Effector memory CD4-positive, alpha-beta T cell (primary cell): Measurements from ENCODE around the gene LPAR6.
"Not testable (repeated sequence)": the region's sequence is repeated elsewhere in the genome, so short reads cannot be mapped to it uniquely, and the experiment has no call there.

Source experiments
- DNase-seq, 3 donors: peaks; one replicate each; pipeline ENCODE4 v3.0.0-alpha.2; 2020
- H3K27ac ChIP-seq: 2 replicates; pipeline ENCODE4 v1.7.0; 2013; ENCODE audit warnings: mild to moderate bottlenecking, low read length, moderate library complexity; ENCODE audit not compliant: insufficient read depth, poor library complexity, severe bottlenecking
- H3K27me3 ChIP-seq: replicated peaks from 2 replicates; pipeline ENCODE4 v1.7.0; 2013; ENCODE audit warnings: mild to moderate bottlenecking, low read length; ENCODE audit not compliant: insufficient read depth, control insufficient read depth, poor library complexity, severe bottlenecking
- H3K36me3 ChIP-seq: 2 replicates; pipeline ENCODE4 v1.7.0; 2013; ENCODE audit warnings: mild to moderate bottlenecking, low read length, moderate library complexity; ENCODE audit not compliant: control insufficient read depth, insufficient read depth
- H3K4me1 ChIP-seq: 2 replicates; pipeline ENCODE4 v1.7.0; 2013; ENCODE audit warnings: low read length, mild to moderate bottlenecking; ENCODE audit not compliant: control insufficient read depth, insufficient read depth, poor library complexity, severe bottlenecking
- H3K4me3 ChIP-seq: 2 replicates; pipeline ENCODE4 v1.7.0; 2013; ENCODE audit warnings: low read length, low read depth, mild to moderate bottlenecking; ENCODE audit not compliant: insufficient read depth, poor library complexity, severe bottlenecking
- H3K9me3 ChIP-seq: 2 replicates; pipeline ENCODE4 v1.7.0; 2013; ENCODE audit warnings: mild to moderate bottlenecking, low read length, moderate library complexity; ENCODE audit not compliant: control insufficient read depth

Gene LPAR6

GRCh38 chr13:48422003-48422402, 9.1 kb upstream of the LPAR6 start:
- not testable (repeated sequence) for H3K4me3 ChIP-seq, H3K9me3 ChIP-seq, H3K36me3 ChIP-seq, DNase-seq, H3K4me1 ChIP-seq, H3K27ac ChIP-seq, H3K27me3 ChIP-seq

GRCh38 chr13:48415516-48415915, 2.6 kb upstream of the LPAR6 start:
- no peak for DNase-seq
- Histone ChIP-seq H3K4me3 (peak overlapping the region; percentile 38), H3K27ac (no peak overlapping the region), H3K4me1 (no peaks in the 10 kb centered on the region), H3K36me3 (no peaks in the 10 kb centered on the region), H3K27me3 (no peaks in the 10 kb centered on the region), H3K9me3 (no peaks in the 10 kb centered on the region)

- Histone ChIP-seq H3K27me3 (no peaks in the 10 kb centered on the region), H3K4me3 (no peak overlapping the region)
Measured at GRCh38 chr13:48414501-48414900, 1.6 kb upstream of the LPAR6 start.

DNA sequence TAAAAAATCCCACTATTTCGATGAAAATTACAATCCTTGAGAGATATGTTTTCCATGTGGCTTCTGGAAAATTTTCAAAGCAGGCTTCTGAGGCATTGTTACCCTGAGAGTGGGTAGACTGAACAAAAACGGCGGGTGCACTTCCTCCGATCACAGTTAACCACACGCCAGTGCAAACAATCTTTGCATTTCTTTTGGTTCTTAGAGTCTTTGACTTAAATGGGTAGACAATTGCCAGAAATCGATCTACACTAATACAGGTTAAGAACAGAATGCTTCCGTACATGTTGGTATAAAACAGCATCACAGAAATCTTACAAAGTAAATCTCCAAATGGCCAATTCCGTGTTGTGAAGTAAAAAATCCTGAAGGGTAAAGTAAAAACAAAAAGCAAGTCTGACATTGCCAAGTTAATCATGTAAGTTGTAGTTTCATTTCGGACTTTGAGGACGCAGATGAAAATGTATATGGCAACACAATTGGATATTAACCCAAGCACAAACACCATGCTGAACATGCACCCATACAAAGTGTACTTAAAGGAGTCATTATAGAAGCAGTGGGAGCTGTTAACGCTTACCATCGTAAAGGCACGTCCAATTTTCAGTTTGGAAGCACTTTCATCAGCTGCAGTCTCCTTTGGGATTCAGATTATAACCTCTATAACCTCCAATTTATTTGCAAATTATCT, 927 bp downstream of the LPAR6 start:
- peak overlapping the region; percentile 85 for H3K27ac ChIP-seq
- no peaks in the 10 kb centered on the region for H3K36me3 ChIP-seq
- H3K4me1 ChIP-seq: peaks cover 9% of the 10 kb centered on the region
- H3K27me3 ChIP-seq: no peaks in the 10 kb centered on the region
- no peaks in the 10 kb centered on the region for H3K9me3 ChIP-seq
- DNase-seq: no peak
- H3K4me3 ChIP-seq: peak overlapping the region; percentile 80

More at GRCh38 chr13:48414501-48414900, 1.6 kb upstream of the LPAR6 start:
- Histone ChIP-seq H3K4me1 (peaks cover 4% of the 10 kb centered on the region), H3K27ac (no peak overlapping the region), H3K9me3 (no peaks in the 10 kb centered on the region), H3K36me3 (no peaks in the 10 kb centered on the region)
- DNase-seq: no peak

DNA sequence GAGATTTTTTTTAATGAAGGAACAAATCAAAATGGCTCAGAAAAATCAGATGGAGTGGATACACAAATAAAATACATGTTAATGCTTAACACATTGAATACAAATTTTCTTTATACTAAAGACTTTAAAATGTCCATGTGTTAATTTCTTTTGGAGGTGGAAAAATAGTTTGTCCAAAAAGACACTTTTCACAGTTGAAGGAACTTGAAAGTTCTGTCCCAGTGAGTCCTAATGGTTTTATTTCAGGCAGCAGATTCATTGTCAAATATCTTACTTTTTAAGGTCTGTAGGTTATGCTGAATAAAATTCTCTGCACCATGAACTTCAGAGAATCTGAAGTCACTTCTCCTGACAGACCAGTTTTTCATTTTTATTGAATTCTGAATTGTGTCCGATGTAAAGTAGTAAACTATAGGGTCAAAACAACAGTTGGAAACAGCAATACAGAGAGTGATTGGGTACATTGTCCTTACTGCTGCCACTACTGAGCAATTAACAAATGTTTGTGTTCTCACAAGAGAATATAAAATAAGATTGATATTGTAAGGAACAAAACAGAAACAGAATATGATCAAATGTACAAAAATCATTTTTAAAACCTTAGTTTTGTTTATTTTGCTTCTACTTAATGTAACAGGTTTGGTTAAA, 1.6 kb downstream of the LPAR6 start:
- no peaks in the 10 kb centered on the region for H3K36me3 ChIP-seq
- H3K27me3 ChIP-seq: no peaks in the 10 kb centered on the region
- peaks cover 12% of the 10 kb centered on the region for H3K4me1 ChIP-seq
- DNase-seq: no peak
- H3K4me3 ChIP-seq: peak overlapping the region; percentile 80
- H3K27ac ChIP-seq: peak overlapping the region; percentile 85
- H3K9me3 ChIP-seq: no peaks in the 10 kb centered on the region

DNA sequence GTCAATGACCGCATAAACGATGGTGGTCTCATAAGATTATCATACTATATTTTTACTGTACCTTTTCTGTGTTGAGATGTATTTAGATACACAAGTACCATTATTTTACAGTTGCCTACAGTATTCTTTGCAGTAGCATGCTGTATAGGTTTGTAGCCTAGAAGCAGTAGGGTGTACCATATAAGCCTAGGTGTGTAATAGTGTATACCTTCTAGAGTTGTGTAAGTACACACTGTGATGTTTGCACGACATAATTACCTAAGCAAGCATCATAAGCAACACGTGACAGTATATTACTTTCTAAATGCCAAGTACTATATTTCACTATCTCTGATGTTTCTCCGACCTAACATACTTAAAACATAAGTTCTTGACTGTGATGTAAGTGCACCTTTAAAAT, 2.7 kb downstream of the LPAR6 start:
- no peak for DNase-seq

DNA sequence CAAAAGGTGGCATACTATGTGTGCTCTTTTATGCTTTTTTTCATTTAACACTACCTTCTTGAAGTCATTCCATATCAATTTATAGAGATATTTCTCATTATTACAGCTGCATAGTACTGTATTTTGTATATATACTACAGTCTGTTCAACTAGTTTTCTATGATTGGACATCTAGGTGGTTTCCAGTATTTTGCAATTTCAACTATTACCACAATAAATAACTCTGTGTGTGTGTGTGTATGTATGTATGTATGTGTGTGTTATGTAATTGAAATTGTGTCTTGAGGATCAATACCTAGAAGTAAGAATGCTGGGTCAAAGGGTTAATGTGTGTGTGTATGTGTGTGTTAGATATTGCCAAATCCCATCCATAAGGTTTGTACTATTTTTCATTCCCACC, 7.0 kb downstream of the LPAR6 start:
- no peak for DNase-seq
- H3K27ac ChIP-seq: peak overlapping the region; percentile 39
- peaks cover 18% of the 10 kb centered on the region for H3K4me1 ChIP-seq

More for the DNA sequence above, 2.7 kb downstream of the LPAR6 start:
- H3K36me3 ChIP-seq: no peaks in the 10 kb centered on the region
- H3K4me3 ChIP-seq: peak overlapping the region; percentile 80
- peaks cover 12% of the 10 kb centered on the region for H3K4me1 ChIP-seq
- H3K9me3 ChIP-seq: no peaks in the 10 kb centered on the region
- H3K27me3 ChIP-seq: no peaks in the 10 kb centered on the region
- peak overlapping the region; percentile 85 for H3K27ac ChIP-seq

GRCh38 chr13:48404952-48405351, 8.0 kb downstream of the LPAR6 start:
- H3K9me3 ChIP-seq: no peaks in the 10 kb centered on the region
- H3K4me1 ChIP-seq: peaks cover 19% of the 10 kb centered on the region
- DNase-seq: no peak
- no peaks in the 10 kb centered on the region for H3K27me3 ChIP-seq
- no peaks in the 10 kb centered on the region for H3K36me3 ChIP-seq
- no peak overlapping the region for H3K4me3 ChIP-seq
- peak overlapping the region; percentile 39 for H3K27ac ChIP-seq

More for the DNA sequence above, 7.0 kb downstream of the LPAR6 start:
- Histone ChIP-seq H3K4me3 (no peak overlapping the region), H3K36me3 (no peaks in the 10 kb centered on the region), H3K27me3 (no peaks in the 10 kb centered on the region), H3K9me3 (no peaks in the 10 kb centered on the region)

DNA sequence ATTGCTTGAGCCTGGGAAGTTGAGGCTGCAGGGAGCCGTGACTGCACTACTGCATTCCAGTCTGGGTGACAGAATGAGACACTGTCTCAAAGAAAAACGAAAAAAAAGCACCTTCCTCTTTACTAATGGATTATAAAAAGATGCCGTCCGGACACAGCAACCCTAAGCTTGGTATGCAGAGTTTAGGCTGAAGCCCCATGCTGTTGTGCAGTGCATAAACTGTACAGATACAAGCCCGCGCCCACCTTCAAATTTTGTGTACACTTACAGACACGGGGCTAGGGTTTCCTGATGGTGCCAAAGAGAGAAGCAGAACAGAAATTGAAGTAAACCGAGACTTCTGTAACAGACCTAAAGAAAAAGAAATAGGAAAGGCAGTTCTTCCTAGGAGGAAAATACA, 9.0 kb downstream of the LPAR6 start:
- no peak for DNase-seq
- Histone ChIP-seq H3K4me3 (no peak overlapping the region), H3K36me3 (no peaks in the 10 kb centered on the region), H3K9me3 (no peaks in the 10 kb centered on the region), H3K27ac (peak overlapping the region; percentile 50), H3K27me3 (no peaks in the 10 kb centered on the region), H3K4me1 (peaks cover 18% of the 10 kb centered on the region)

GRCh38 chr13:48403151-48403631, 9.7 kb downstream of the LPAR6 start:
- Histone ChIP-seq H3K4me1 (peaks cover 19% of the 10 kb centered on the region), H3K27me3 (no peaks in the 10 kb centered on the region), H3K36me3 (no peaks in the 10 kb centered on the region), H3K4me3 (peak overlapping the region; percentile 18), H3K9me3 (no peaks in the 10 kb centered on the region), H3K27ac (peak overlapping the region; percentile 50)
- DNase-seq: no peak
